ENCODE data around the gene TINAGL1. TPM values are rescaled to one million over a fixed set of nuclear protein-coding genes. Genes with fewer than 3 reads are reported as not detected.
A peak's percentile ranks its signal among the peaks of the same experiment; 100 is the strongest.

Gene TINAGL1
- total RNA-seq, 1 experiment from 2014 or later: 162 TPM

- no peak for DNase-seq
- peaks cover 8% of the 10 kb centered on the region; the same call in 1 of the 2 replicates for H3F3A ChIP-seq (ENCODE audit: insufficient read depth, low read depth)
- no peak overlapping the region for H3K4me2 ChIP-seq
- no TSS peak for BruUV-seq (replicated peaks)
- H4K20me1 ChIP-seq (ENCODE audit: insufficient read depth): no peaks in the 10 kb centered on the region
- intact Hi-C loops (cut with micrococcal nuclease; ENCODE audit: unreplicated experiment): no loop called here
- no peaks in the 10 kb centered on the region for H3K27me3 ChIP-seq (ENCODE audit: insufficient read depth, low read depth)
- H3K9me2 ChIP-seq (ENCODE audit: insufficient read depth): no peaks in the 10 kb centered on the region
- H3K9me3 ChIP-seq (ENCODE audit: insufficient read depth, low read depth): no peaks in the 10 kb centered on the region
- H3K36me3 ChIP-seq (ENCODE audit: low read depth): no peaks in the 10 kb centered on the region
- TF ChIP-seq EZH2 (IDR thresholded peaks at IDR 0.05; ENCODE audit: low read depth) (no peak), CTCF (conservative IDR thresholded peaks at IDR 0.05) (no peak)
- no peaks in the 10 kb centered on the region for H3K4me1 ChIP-seq (replicated peaks; ENCODE audit: insufficient read depth)
- ChIA-PET POLR2A (ENCODE audit: unreplicated experiment) (no interaction called here), CTCF (no interaction called here)
- H3K4me3 ChIP-seq: no peak overlapping the region
- no peak overlapping the region for H2AFZ ChIP-seq
- H3K79me2 ChIP-seq (ENCODE audit: low read depth): no peaks in the 10 kb centered on the region
- no peak overlapping the region for H3K27ac ChIP-seq
Measured at GRCh38 chr1:31615414-31615813, 39.1 kb downstream of the TINAGL1 start.

GRCh38 chr1:31615939-31616338 is 39.6 kb downstream of the TINAGL1 start:
- CTCF ChIA-PET: no interaction called here
- Histone ChIP-seq H3K27me3 (ENCODE audit: insufficient read depth, low read depth) (no peaks in the 10 kb centered on the region), H2AFZ (no peak overlapping the region), H4K20me1 (ENCODE audit: insufficient read depth) (no peaks in the 10 kb centered on the region), H3K79me2 (ENCODE audit: low read depth) (no peaks in the 10 kb centered on the region), H3K4me2 (no peak overlapping the region), H3K36me3 (ENCODE audit: low read depth) (no peaks in the 10 kb centered on the region), H3K9me3 (ENCODE audit: insufficient read depth, low read depth) (no peaks in the 10 kb centered on the region), H3K4me1 (replicated peaks; ENCODE audit: insufficient read depth) (no peaks in the 10 kb centered on the region), H3K4me3 (no peak overlapping the region), H3K27ac (no peak overlapping the region), H3K9me2 (ENCODE audit: insufficient read depth) (no peaks in the 10 kb centered on the region), H3F3A (ENCODE audit: insufficient read depth, low read depth) (peaks cover 8% of the 10 kb centered on the region; the same call in 1 of the 2 replicates)
- no peak for DNase-seq
- POLR2A ChIA-PET (ENCODE audit: unreplicated experiment): no interaction called here
- TF ChIP-seq EZH2 (IDR thresholded peaks at IDR 0.05; ENCODE audit: low read depth) (no peak), CTCF (conservative IDR thresholded peaks at IDR 0.05) (no peak)
- BruUV-seq (replicated peaks): no TSS peak
- intact Hi-C loops (cut with micrococcal nuclease; ENCODE audit: unreplicated experiment): no loop called here

GRCh38 chr1:31617218-31617915 is 41.1 kb downstream of the TINAGL1 start, which contains the start of gene HCRTR1:
HCRTR1 (plus strand) TSS chr1:31617689; CDS start chr1:31619193, 1,504 bp downstream.
- POLR2A ChIA-PET (ENCODE audit: unreplicated experiment): no interaction called here
- CTCF ChIA-PET: interaction anchor here (0.6 kb wide), 1 partner anchor 624 kb away, joined by 3 read pairs; no protein-coding TSS in a partner anchor

More at GRCh38 chr1:31617218-31617915, 41.1 kb downstream of the TINAGL1 start, which contains the start of gene HCRTR1:
- no peaks in the 10 kb centered on the region for H4K20me1 ChIP-seq (ENCODE audit: insufficient read depth)
- no peaks in the 10 kb centered on the region for H3K4me1 ChIP-seq (replicated peaks; ENCODE audit: insufficient read depth)
- BruUV-seq (replicated peaks): no TSS peak
- DNase-seq: no peak
- no peaks in the 10 kb centered on the region for H3K79me2 ChIP-seq (ENCODE audit: low read depth)
- H3K9me3 ChIP-seq (ENCODE audit: insufficient read depth, low read depth): no peaks in the 10 kb centered on the region
- peak within 1 kb of the TSS; percentile 96 for H3K4me2 ChIP-seq
- intact Hi-C loops (cut with micrococcal nuclease; ENCODE audit: unreplicated experiment): no loop called here
- no peak for TF ChIP-seq EZH2 (IDR thresholded peaks at IDR 0.05; ENCODE audit: low read depth)
- no peak for TF ChIP-seq CTCF (conservative IDR thresholded peaks at IDR 0.05)
- H2AFZ ChIP-seq: peak within 1 kb of the TSS; percentile 88
- H3K27ac ChIP-seq: no peak within 1 kb of the TSS
- peaks cover 4% of the 10 kb centered on the region; the same call in 1 of the 2 replicates for H3F3A ChIP-seq (ENCODE audit: insufficient read depth, low read depth)
- no peaks in the 10 kb centered on the region for H3K27me3 ChIP-seq (ENCODE audit: insufficient read depth, low read depth)
- H3K9me2 ChIP-seq (ENCODE audit: insufficient read depth): no peaks in the 10 kb centered on the region
- no peaks in the 10 kb centered on the region for H3K36me3 ChIP-seq (ENCODE audit: low read depth)
- peak within 1 kb of the TSS; percentile 75 for H3K4me3 ChIP-seq
